ENCODE measurements around the gene TRAF3IP3. TPM values are rescaled to one million over a fixed set of nuclear protein-coding genes. Genes with fewer than 3 reads are reported as not detected.

The TRAF3IP3 gene
- total and polyA plus RNA-seq, 5 donors from 2014 or later: 450 to 594 (median 496) TPM

DNA sequence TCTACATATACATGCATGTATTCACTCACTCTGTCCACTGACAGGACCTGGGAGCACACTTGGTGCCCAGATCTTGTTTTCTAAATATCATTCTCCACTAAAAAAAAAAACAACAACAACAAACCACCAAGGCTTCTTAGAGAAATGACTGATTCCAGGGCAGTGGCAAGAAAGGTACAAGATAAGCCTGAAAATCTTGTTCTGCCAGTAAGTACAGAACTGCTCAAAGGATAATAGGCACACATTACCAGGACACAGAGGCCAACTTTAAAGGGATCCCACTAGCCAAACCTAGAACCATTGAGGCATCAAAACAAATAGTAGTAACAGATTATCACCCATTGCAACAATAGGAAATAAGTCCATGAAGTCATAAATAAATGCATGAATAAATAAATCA, 40.5 kb upstream of the TRAF3IP3 start:
- Mint-ChIP-seq H3K27ac (no peak overlapping the region), H3K36me3 (no peaks in the 10 kb centered on the region), H3K27me3 (no peaks in the 10 kb centered on the region), H3K9me3 (peaks cover 0 to 3% (median 0%) of the 10 kb centered on the region in 7 donors), H3K4me1 (peaks cover 7 to 20% (median 12%) of the 10 kb centered on the region in 4 donors), H3K4me3 (no peak overlapping the region)
- Histone ChIP-seq H3K27ac (ENCODE audit: insufficient read depth, low read length, poor library complexity, severe bottlenecking) (no peak overlapping the region), H3K4me1 (ENCODE audit: control insufficient read depth, insufficient read depth, low read length, poor library complexity, severe bottlenecking) (no peaks in the 10 kb centered on the region), H3K9me3 (ENCODE audit: control insufficient read depth in 2 of 2, low read length in 2 of 2) (no peaks in the 10 kb centered on the region), H3K36me3 (ENCODE audit: control insufficient read depth, insufficient read depth, low read length) (no peaks in the 10 kb centered on the region), H3K27me3 (ENCODE audit: control insufficient read depth, insufficient read depth, low read length) (no peaks in the 10 kb centered on the region), H3K4me3 (ENCODE audit: low read depth, low read length) (no peak overlapping the region)
- ATAC-seq (ENCODE audit: low read depth in 2 of 2) (no peak), DNase-seq (no peak)

GRCh38 chr1:209717818-209718217, 38.0 kb upstream of the TRAF3IP3 start:
- no peaks in the 10 kb centered on the region for H3K9me3 ChIP-seq (ENCODE audit: control insufficient read depth in 2 of 2, low read length in 2 of 2)
- no peaks in the 10 kb centered on the region for H3K27me3 ChIP-seq (ENCODE audit: control insufficient read depth, insufficient read depth, low read length)
- H3K4me3 Mint-ChIP-seq: no peak overlapping the region
- no peaks in the 10 kb centered on the region for H3K36me3 Mint-ChIP-seq
- H3K27ac Mint-ChIP-seq: no peak overlapping the region
- H3K4me3 ChIP-seq (ENCODE audit: low read depth, low read length): no peak overlapping the region
- no peaks in the 10 kb centered on the region for H3K4me1 ChIP-seq (ENCODE audit: control insufficient read depth, insufficient read depth, low read length, poor library complexity, severe bottlenecking)
- H3K9me3 Mint-ChIP-seq: peaks cover 0 to 4% (median 0%) of the 10 kb centered on the region in 7 donors
- DNase-seq: no peak
- H3K27me3 Mint-ChIP-seq: no peaks in the 10 kb centered on the region
- no peak for ATAC-seq (ENCODE audit: low read depth in 2 of 2)
- H3K36me3 ChIP-seq (ENCODE audit: control insufficient read depth, insufficient read depth, low read length): no peaks in the 10 kb centered on the region
- H3K4me1 Mint-ChIP-seq: peaks cover 7 to 19% (median 10%) of the 10 kb centered on the region in 4 donors
- no peak overlapping the region for H3K27ac ChIP-seq (ENCODE audit: insufficient read depth, low read length, poor library complexity, severe bottlenecking)

- Mint-ChIP-seq H3K27me3 (no peaks in the 10 kb centered on the region), H3K9me3 (peaks cover 0 to 4% (median 0%) of the 10 kb centered on the region in 7 donors), H3K4me1 (peaks cover 8 to 26% (median 11%) of the 10 kb centered on the region in 4 donors), H3K36me3 (no peaks in the 10 kb centered on the region), H3K4me3 (no peak overlapping the region), H3K27ac (no peak overlapping the region)
- DNase-seq (no peak), ATAC-seq (ENCODE audit: low read depth in 2 of 2) (no peak)
- Histone ChIP-seq H3K36me3 (ENCODE audit: control insufficient read depth, insufficient read depth, low read length) (no peaks in the 10 kb centered on the region), H3K4me3 (ENCODE audit: low read depth, low read length) (no peak overlapping the region), H3K27ac (ENCODE audit: insufficient read depth, low read length, poor library complexity, severe bottlenecking) (no peak overlapping the region), H3K9me3 (ENCODE audit: control insufficient read depth in 2 of 2, low read length in 2 of 2) (no peaks in the 10 kb centered on the region), H3K4me1 (ENCODE audit: control insufficient read depth, insufficient read depth, low read length, poor library complexity, severe bottlenecking) (no peaks in the 10 kb centered on the region), H3K27me3 (ENCODE audit: control insufficient read depth, insufficient read depth, low read length) (no peaks in the 10 kb centered on the region)
These were observed 35.5 kb upstream of the TRAF3IP3 start for GRCh38 chr1:209720326-209720725.

DNA sequence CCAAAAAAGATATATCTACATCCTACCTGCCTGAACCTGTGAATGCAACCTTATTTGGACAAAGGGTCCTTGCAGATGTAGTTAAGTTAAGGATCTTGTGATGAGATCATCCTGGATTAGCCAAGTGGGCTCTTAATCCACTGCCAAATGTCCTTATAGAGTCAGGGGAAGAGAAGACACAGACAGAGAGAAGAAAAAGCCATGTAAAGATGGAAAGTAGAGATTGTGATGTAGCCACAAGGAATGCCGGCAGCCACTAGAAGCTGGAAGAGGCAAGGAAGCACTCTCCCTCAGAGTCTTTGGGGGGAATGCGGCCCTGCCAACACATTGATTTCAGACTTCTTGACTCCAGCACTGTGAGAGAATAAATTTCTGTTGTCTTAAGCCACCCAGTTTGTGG, 35.0 kb upstream of the TRAF3IP3 start:
- Histone ChIP-seq H3K27ac (ENCODE audit: insufficient read depth, low read length, poor library complexity, severe bottlenecking) (no peak overlapping the region), H3K9me3 (ENCODE audit: control insufficient read depth in 2 of 2, low read length in 2 of 2) (no peaks in the 10 kb centered on the region), H3K4me1 (ENCODE audit: control insufficient read depth, insufficient read depth, low read length, poor library complexity, severe bottlenecking) (no peaks in the 10 kb centered on the region), H3K27me3 (ENCODE audit: control insufficient read depth, insufficient read depth, low read length) (no peaks in the 10 kb centered on the region), H3K36me3 (ENCODE audit: control insufficient read depth, insufficient read depth, low read length) (no peaks in the 10 kb centered on the region), H3K4me3 (ENCODE audit: low read depth, low read length) (no peak overlapping the region)
- H3K9me3 Mint-ChIP-seq: peaks cover 0 to 4% (median 0%) of the 10 kb centered on the region in 7 donors
- no peak for ATAC-seq (ENCODE audit: low read depth in 2 of 2)
- no peak overlapping the region for H3K27ac Mint-ChIP-seq
- H3K36me3 Mint-ChIP-seq: no peaks in the 10 kb centered on the region
- no peaks in the 10 kb centered on the region for H3K27me3 Mint-ChIP-seq
- no peak overlapping the region for H3K4me3 Mint-ChIP-seq
- no peak for DNase-seq
- H3K4me1 Mint-ChIP-seq: peaks cover 6 to 23% (median 8%) of the 10 kb centered on the region in 4 donors

DNA sequence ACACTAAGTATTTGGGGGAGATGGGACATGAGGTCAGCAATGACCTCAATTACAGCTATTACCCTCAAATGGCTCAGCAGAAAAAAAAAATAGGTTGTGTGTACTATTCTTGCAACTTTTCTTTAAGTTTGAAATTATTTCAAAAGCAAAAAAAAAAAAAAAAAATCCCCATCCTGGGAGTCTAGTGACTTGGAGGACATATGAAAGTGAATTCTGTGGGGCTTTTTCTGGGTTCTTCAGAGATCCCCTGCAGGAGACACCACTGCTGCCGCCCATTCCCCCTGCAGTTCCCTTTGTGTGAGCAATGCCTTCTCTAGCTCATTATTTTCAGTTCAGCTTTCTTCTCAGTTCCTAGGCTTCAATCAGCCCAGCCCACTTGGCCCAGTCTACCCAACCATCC, 34.5 kb upstream of the TRAF3IP3 start:
- peaks cover 0 to 4% (median 0%) of the 10 kb centered on the region in 7 donors for H3K9me3 Mint-ChIP-seq
- DNase-seq: no peak
- no peaks in the 10 kb centered on the region for H3K27me3 Mint-ChIP-seq
- Histone ChIP-seq H3K36me3 (ENCODE audit: control insufficient read depth, insufficient read depth, low read length) (no peaks in the 10 kb centered on the region), H3K4me1 (ENCODE audit: control insufficient read depth, insufficient read depth, low read length, poor library complexity, severe bottlenecking) (no peaks in the 10 kb centered on the region), H3K27me3 (ENCODE audit: control insufficient read depth, insufficient read depth, low read length) (no peaks in the 10 kb centered on the region), H3K4me3 (ENCODE audit: low read depth, low read length) (no peak overlapping the region), H3K27ac (ENCODE audit: insufficient read depth, low read length, poor library complexity, severe bottlenecking) (no peak overlapping the region), H3K9me3 (ENCODE audit: control insufficient read depth in 2 of 2, low read length in 2 of 2) (no peaks in the 10 kb centered on the region)
- H3K27ac Mint-ChIP-seq: no peak overlapping the region
- no peak overlapping the region for H3K4me3 Mint-ChIP-seq
- no peak for ATAC-seq (ENCODE audit: low read depth in 2 of 2)
- peaks cover 1 to 18% (median 3%) of the 10 kb centered on the region in 4 donors for H3K4me1 Mint-ChIP-seq
- H3K36me3 Mint-ChIP-seq: no peaks in the 10 kb centered on the region

- Mint-ChIP-seq H3K4me3 (no peak overlapping the region), H3K4me1 (peaks cover 4 to 20% (median 5%) of the 10 kb centered on the region in 4 donors), H3K27me3 (no peaks in the 10 kb centered on the region), H3K9me3 (peaks cover 0 to 4% (median 0%) of the 10 kb centered on the region in 7 donors), H3K36me3 (peaks cover 3% of the 10 kb centered on the region), H3K27ac (peak overlapping the region in 1 of 3 donors; percentile 84)
- no peak for ATAC-seq (ENCODE audit: low read depth in 2 of 2)
- Histone ChIP-seq H3K4me3 (ENCODE audit: low read depth, low read length) (no peak overlapping the region), H3K9me3 (ENCODE audit: control insufficient read depth in 2 of 2, low read length in 2 of 2) (no peaks in the 10 kb centered on the region), H3K27me3 (ENCODE audit: control insufficient read depth, insufficient read depth, low read length) (no peaks in the 10 kb centered on the region), H3K4me1 (ENCODE audit: control insufficient read depth, insufficient read depth, low read length, poor library complexity, severe bottlenecking) (no peaks in the 10 kb centered on the region), H3K36me3 (ENCODE audit: control insufficient read depth, insufficient read depth, low read length) (no peaks in the 10 kb centered on the region), H3K27ac (ENCODE audit: insufficient read depth, low read length, poor library complexity, severe bottlenecking) (no peak overlapping the region)
- DNase-seq: no peak
These were observed 32.6 kb upstream of the TRAF3IP3 start for GRCh38 chr1:209723265-209723664.

DNA sequence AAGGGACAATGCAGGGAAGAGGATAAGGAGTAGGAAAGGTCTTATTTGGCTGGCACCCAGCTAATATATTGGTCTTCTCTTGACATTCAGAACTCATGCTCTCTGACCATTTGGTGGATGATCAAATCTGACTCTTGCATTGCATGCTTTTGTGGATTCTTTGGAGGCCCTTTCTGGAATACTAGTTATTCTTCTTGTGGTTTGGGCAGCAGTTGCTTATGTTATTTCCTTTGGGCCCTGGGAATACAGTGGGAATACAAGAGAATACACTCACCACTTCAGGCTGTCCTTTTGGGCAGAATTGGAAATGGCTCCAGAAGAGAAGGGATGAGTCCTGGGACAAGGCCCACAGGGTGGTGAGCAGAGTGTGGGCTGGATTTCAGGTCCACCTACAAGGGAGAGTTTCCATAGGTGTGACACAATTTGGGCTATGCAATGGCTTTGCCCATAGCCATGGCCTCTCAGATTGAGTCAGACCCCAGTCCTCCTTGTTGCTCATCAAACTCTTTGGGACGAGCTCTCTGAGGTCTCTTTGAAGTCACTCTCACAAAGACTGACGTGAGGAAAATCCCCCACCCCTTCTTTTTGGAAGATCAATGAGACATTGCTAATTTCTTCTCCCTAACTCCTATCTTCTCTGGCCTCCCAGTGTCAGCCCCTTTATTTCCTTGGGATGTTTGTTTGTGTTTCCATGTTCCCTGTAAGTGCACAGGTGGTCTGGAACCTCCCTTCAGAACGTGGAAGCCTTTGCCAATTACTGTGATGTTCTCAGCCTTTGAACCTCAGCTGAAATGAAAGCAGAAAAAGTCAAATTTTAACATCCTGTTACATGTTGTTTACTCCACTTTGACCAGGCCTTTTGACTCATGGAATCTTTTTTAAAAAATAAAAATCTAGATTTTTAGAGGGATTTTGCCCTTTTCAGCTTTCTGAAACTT, 31.8 kb upstream of the TRAF3IP3 start:
- peak overlapping the region; percentile 2 for H3K27ac ChIP-seq (ENCODE audit: insufficient read depth, low read length, poor library complexity, severe bottlenecking)
- H3K36me3 Mint-ChIP-seq: peaks cover 3% of the 10 kb centered on the region
- H3K9me3 ChIP-seq (ENCODE audit: control insufficient read depth in 2 of 2, low read length in 2 of 2): no peaks in the 10 kb centered on the region
- peak overlapping the region; percentile 79 to 93 (median 84) for H3K27ac Mint-ChIP-seq
- no peak overlapping the region for H3K4me3 ChIP-seq (ENCODE audit: low read depth, low read length)
- peak overlapping the region in 2 of 4 donors; percentile 40 to 55 for H3K4me3 Mint-ChIP-seq
- H3K36me3 ChIP-seq (ENCODE audit: control insufficient read depth, insufficient read depth, low read length): no peaks in the 10 kb centered on the region
- H3K27me3 Mint-ChIP-seq: no peaks in the 10 kb centered on the region
- peaks cover 4 to 20% (median 5%) of the 10 kb centered on the region in 4 donors for H3K4me1 Mint-ChIP-seq
- peak in 1 of 3 donors; percentile 44 for DNase-seq
- ATAC-seq (ENCODE audit: low read depth in 2 of 2): no peak
- no peaks in the 10 kb centered on the region for H3K27me3 ChIP-seq (ENCODE audit: control insufficient read depth, insufficient read depth, low read length)
- peaks cover 0 to 4% (median 0%) of the 10 kb centered on the region in 7 donors for H3K9me3 Mint-ChIP-seq
- no peaks in the 10 kb centered on the region for H3K4me1 ChIP-seq (ENCODE audit: control insufficient read depth, insufficient read depth, low read length, poor library complexity, severe bottlenecking)
